ENCODE measurements around the gene CDK19.
"Not testable (repeated sequence)": the region's sequence is repeated elsewhere in the genome, so short reads cannot be mapped to it uniquely, and the experiment has no call there.

The CDK19 gene

DNA sequence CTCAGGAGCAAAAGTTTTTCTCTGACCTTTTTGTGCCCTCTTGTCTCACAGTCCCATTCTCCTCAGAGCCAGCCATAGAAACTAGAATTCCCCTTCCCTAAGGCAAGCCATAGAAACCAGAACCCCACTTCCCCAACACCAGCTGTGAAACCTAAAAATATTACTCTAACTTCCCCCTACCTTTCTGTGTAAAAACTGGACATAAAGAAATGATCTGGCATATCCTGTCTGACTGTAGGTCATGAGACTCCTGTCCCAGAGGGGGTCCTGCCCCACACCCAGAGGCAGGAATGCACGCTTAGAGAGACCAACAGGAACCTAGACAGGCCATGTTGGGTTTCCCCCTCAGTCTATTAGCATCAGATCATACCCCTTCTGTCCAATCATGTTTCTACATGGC is 198.2 kb downstream of the CDK19 start:
- no peak for FAIRE-seq

DNA sequence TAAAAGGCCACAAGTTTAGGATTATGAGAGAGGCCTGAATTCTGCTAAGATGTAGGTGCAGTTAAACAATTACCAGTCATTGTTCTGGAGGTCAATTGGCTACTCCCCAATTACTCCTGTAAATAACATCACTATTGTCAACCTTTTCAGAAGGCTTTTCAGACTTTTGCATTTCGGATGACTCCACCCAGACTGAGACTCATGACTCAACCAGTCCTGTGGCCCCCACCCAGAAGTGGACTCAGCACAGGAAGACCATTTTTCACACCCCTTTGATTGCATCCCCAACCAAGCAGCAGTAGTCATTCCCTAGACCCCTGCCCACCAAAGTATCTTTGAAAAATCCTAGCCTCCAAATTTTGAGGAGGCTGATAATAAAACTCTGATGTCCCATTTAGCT is 199.5 kb downstream of the CDK19 start:
- no peak for FAIRE-seq

DNA sequence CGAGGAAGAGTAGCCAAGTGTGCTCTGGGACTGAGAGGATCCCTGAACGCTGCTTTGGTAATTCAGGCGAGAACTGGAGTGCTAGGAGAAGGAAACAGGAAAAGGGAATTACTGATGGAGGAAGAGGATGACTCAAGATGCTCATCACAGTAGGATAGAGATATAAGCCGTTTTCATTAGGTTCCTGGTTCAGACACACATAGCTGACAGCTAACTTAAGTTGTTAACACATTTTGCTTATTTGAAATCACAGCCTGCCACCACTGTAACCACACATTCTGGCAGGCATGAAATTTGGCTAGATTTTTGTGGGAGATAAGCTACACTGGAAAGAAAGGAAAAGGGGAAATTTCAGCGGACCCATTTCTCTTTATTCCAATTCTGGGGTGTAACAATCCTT is 200.7 kb downstream of the CDK19 start:
- FAIRE-seq: no peak

DNA sequence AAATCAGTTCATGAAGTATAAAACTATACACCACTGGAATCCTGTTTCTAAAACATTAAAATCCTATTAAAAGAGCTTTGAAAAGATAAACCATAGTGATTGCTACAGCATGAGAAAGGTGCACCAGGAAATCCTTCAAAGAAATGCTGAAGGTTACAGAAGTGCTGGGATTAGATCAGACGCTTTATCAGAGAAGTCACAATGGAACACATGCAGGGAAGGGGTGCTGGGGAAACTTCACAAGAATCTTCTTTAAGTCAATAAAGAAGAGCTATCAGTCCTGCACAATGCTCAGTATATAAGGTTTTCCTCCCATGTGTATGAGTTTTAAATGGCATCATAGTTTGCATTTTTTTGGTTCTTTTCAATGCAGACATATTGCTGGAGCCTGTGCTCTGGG is 201.2 kb downstream of the CDK19 start:
- no peak for FAIRE-seq

DNA sequence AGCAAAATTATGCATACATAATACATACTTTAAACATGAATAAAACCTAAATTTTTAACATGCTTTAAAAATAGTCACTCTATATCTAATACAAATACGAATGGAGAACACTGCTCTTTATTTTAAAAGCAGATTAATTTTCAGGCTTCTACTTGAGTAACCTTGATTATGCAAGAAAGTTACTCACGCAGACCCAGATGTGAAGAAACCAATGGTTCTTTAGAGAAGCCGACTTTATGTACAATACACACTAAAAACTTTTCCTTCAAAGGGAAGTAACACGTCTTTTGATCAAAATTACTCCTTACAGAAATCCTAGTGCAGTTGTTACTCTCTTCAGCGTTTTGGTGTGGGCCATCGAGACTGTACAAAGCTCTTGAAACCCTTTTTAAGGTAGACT is 201.9 kb downstream of the CDK19 start:
- FAIRE-seq: no peak

DNA sequence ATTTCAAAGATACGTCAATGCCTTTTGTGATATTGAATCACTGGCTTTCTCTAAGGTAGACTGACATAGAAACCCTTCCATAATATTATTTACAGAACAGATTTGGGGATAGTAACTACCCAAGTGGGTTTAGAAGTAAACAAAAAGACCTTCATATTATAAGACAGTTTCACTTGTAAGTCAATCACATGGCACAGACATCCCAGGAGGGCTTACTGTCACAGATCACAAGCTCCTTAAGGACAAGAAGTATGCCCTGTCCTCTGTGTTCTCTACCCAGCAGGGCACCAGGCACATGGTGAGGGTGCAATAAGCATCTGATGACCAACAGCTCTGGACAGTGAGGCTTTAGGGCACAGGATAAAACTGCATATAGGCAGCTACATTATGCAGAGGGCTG is 203.0 kb downstream of the CDK19 start:
- no peak for FAIRE-seq

DNA sequence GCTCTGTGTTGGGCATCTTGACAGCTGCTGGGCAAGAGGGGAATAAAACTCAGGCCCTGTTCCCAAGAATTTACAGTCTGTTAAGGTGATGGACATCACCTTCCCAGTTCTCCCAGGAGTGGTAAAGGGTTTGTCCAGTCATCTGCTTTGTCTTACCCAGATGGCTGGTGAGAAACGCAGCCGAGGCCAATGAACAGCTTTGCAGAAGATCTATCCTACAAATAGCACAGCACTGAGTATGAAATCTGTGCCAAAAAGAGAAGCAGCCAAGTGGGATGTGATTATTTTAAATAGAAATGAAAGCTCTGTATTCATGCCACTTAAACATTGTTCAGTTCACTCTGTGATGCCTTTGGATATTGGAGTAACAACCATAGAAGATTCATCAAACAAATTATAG is 206.2 kb downstream of the CDK19 start:
- no peak for FAIRE-seq

DNA sequence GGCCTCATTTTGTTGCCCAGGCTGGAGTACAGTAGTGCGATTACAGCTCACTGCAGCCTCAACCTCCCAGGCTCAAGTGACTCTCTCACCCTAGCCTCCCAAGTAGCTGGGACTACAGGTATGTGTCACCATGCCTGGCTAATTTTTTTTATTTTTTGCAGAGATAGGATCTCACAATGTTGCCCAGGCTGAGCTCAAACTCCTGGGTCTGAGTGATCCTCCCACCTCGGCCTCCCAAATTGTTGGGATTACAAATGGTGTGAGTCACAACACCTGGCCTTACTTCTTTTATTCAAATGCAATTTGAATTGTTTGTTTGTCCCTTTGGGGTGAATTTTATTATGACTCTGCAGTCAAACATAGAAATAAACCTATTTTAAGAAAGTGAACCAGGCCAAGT is 207.1 kb downstream of the CDK19 start:
- FAIRE-seq: no peak

DNA sequence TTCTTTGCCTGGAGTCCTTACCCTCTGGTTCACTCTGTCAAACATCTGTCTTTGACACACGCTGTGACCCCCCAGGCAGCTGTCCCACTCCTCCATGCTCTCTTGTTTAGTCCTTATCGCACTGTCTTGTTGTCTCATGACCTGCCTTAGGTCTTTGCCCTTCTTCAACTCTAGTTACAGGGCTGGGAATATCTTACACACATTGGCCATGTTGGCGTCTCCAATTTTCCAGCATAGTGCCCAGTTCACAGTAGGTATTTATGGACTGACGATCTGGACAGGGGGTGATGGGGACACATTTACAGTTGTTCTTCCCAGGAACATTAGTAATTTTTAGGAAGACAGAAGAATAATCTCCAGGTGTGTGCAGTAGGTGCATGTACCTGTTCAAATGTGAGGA is 209.1 kb downstream of the CDK19 start:
- no peak for FAIRE-seq

DNA sequence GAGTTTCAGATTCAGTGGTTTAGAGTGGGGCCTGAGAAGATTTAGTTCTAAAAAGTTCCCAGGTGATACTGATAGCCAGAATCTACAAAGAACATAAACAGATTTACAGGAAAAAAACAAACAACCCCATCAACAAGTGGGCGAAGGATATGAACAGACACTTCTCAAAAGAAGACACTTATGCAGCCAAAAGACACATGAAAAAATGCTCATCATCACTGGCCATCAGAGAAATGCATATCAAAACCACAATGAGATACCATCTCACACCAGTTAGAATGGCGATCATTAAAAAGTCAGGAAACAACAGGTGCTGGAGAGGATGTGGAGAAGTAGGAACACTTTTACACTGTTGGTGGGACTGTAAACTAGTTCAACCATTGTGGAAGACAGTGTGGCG is 214.6 kb downstream of the CDK19 start:
- not testable (repeated sequence) for FAIRE-seq

DNA sequence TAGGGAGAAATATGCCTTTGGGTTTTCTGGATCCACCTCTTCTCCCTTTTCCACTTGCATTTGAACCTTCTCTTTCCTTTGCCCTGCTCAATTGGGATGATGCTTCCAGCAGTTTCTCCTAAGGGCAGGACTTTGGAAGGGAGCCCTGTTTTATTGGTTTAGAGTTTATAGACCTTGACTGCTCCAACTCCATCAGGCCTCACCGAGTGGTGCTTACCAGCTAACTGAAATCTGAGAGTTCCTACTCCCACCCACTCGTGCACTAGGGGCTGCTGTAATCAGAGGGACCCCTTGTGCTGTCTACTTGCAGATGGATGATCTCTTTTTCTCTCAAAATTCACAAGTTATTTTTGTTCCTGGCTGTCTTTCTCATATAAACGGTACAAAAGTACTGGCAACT is 217.5 kb downstream of the CDK19 start:
- FAIRE-seq: no peak

DNA sequence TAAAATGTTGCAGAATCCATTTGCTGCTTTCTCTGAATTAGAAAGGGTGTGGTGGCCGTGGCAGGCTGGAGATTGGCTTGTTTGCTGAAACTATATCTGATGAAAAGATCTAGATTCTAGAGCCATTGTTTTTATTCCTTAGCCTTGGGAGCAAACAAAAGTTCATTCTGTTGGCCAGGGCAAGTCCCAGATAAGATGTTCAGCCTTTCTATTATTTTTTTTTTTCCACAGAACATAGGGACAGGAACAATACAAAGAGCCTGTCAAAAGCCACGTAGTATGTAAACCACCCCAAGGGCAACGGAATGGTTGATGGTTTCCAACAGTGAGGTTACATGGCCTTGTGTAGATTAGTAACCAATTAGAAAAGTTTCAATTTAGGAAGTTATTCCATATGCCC is 218.9 kb downstream of the CDK19 start:
- FAIRE-seq: no peak

DNA sequence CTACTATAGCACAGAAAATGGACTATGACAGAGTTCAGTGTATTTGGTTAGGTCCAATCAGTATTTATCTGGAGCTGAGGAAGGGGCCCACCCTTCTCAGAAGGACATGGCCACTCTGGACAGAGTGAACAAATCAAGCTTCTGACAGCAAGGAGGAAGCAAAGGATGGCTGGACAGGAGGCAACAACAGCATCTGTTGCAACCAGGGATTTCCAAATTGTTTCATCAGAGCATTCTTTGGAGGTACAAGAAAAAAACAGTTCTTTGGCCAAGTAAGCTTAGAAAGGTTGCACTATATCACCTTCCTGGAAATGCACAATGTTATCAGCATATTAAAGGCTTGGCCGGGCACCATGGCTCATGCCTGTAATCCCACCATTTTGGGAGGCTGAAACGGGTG is 220.2 kb downstream of the CDK19 start:
- no peak for FAIRE-seq

DNA sequence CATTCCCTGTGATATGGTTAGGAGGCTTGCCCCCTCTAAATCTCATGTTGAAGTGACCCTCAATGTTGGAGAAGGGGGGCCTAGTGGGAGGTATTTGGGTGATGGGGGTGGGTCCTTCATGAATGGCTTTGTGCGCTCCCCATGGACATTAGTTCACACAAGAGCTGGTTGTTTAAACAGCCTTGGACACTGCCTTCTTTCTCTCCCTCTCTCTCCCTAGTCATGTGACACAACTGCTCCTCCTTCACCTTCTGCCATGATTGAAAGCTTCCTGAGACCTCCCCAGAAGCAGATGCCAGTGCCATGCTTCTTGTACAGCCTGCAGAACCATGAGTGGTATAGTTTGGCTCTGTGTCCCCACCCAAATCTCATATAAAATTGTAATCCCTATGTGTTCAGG is 221.6 kb downstream of the CDK19 start:
- FAIRE-seq: no peak

DNA sequence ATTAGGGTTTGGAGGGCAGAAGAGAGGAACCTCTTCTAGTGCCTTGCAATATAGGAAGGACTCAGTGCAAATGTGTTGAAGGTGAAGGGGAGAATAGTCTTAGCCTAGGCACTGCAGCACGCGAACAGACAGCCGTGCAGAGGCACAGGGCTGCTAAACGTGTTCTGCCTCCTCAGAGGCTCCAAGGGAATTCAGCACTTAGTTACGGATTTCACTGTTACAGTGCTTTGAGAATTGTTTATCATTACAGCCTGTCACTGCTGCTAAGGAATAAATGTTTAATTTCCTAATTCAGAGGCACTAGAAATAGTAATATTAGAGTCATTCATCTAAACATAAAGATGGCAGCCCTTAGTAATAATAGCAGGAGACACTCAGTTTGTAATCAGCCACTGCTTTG is 222.5 kb downstream of the CDK19 start:
- no peak for FAIRE-seq

DNA sequence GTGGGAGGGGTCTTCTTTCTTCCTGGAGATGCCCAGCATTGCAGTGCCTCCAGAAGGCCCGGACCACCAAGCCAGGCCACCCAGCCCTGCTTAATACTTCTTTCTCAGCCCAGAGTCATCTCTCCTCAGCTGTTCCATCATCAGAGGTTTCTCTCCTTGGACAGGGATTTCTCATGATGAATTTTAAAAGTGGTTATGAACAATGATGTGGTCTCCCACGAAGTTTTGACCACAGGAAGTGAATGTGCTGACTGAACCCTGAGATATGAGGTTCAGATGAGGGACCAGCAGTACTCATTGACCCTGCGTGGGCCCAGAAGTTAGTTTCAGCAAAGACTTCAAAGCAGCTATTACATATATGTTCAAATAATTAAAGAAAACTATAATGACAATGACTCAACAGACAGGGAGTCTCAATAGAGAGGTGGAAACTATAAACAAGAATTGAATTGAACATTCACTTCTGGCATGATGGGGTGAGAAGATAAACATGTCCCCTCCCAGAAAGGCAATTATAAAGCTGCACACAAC is 224.4 kb downstream of the CDK19 start:
- no peak for FAIRE-seq

DNA sequence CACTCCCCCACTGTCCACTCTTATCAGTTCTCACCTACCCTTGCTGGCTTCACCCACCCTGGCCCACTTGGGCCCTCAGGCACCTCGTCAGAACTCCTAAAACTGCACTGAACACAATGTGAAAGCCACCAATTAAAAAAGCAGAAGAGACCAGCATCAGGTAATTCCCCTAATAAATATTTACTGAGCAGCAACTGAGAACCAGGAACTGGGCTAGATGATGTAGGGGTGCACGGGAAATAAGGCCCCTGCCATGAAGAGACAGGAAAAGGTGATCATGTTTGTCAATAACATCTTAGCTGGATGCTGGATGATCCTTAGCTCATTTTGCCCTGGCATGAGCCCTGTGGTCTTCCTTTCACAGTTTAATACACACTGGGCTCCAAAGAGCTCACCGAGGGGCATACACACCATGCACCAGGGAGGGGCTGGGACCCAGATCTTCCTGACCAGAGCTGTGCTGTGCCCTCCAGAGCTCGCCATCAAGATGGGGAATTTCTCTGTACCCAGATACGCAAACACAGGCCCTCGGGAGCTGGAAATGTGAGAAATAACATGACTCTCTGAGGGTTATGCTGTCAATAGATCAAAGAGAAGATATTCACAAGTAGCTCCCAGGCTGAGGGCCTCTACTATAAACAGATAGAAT is 225.3 kb downstream of the CDK19 start:
- no peak for FAIRE-seq

DNA sequence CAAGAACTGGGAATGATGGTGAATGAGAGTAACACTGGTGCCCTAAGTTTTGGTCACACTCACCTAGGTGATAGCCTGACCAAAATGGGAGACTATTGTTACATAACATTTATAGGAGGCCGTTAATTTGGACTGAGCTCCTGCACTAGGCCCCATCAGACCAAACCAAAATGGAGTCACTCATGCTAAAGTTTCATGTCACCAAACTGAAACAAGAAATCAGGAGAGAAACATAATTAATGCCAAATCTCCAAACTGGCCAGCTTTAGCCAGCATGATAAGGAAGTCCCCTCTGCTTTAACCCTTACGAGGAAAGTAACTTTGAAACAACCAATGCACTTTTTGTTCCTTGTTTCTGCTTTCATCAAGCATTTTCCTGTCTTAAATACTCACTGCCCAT is 227.9 kb downstream of the CDK19 start:
- no peak for FAIRE-seq

DNA sequence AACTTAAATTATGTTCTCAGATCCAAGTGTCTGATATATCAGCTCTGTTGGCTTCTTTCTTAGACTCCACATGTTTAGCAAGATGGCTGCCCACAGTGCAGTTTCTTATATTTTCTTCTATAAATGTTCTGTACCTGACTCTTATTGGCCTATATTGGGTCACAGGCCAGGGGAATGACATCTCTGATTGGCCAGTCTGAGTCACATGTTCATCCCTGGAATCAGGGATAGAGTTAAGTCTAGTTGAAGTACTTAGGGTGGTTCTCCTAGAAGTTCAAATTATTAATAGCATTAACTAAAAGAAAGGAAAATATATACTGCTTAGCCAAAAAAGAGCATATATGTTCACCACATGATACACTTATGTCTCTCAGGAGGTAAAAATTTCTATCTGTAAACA is 233.6 kb downstream of the CDK19 start:
- FAIRE-seq: no peak

DNA sequence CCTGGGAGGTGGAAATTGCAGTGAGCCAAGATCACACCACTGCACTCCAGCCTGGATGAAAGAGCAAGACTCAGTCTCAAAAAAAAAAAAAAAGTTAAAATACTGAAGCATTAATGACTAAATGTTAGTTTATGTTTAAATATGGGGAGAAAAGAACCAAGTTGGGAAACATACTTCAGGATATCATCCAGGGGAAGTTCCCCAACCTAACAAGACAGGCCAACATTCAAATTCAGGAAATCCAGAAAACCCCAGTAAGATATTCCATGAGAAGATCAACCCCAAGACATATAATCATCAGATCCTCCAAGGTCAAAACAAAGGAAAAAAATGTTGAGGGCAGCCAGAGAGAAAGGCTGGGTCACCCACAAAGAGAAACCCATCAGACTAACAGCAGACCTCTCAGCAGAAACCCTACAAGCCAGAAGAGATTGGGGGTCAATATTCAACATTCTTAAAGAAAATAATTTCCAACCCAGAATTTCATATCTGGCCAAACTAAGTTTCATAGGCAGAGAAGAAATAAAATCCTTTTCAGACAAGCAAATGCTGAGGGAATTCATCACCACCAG is 237.6 kb downstream of the CDK19 start:
- not testable (repeated sequence) for FAIRE-seq

DNA sequence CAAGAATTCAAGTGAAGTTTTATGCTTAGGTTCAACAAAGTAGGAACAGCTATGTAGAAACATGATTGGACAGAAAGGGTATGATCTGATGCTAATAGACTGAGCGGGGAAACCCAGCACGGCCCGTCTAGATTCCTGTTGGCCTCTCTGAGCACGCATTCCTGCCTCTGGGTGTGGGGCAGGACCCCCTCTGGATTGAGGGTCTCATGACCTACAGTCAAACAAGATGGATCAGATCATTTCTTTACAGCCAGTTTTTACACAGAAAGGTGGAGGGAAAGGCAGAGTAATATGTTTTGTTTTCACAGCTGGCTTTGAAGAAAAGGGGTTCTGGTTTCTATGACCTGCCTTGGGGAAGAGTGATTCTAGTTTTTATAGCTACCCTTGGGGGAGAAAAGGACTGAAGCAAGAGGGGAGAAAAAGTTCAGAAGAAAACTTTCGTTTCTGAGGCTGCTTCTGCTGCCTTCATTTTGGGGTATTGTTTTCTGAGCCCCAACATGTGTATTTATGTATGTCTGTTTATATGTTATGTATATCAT is 239.3 kb downstream of the CDK19 start:
- FAIRE-seq: no peak

DNA sequence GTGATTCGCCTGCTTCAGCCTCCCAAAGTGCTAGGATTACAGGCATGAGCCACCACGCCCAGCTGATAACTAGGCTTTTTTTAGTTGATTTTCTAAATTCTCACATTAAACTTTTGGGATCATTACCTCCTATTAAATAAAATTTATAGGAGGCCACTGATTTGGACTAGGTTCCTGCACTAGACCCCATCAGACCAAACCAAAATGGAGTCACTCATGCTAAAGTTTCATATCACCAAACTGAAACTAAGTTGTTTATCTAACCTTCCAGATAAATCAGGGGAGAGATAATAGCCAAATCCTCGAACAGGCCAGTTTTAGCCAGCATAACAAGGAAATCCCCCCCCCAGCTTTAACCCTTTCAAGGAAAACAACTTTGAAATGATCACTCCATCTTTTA is 240.5 kb downstream of the CDK19 start:
- no peak for FAIRE-seq

DNA sequence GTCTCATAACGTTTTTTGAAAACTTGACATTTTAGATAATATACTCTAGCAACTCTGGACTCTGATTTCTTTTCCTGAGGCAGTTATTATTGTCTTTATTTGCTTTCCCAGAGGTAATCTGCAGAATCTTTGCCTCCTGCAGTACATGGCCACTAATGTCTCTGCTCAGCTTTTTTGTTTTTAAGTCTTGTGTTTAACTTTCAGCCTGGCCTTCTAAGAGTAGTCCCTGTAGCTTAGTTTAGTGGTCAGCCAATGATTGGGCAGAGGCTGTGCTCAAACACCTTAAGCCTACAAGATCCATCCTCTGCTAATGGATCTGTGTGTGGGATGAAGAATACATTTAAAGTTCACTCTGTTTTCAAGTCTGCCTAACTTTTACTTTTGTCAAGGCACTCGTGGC is 241.7 kb downstream of the CDK19 start:
- no peak for FAIRE-seq

DNA sequence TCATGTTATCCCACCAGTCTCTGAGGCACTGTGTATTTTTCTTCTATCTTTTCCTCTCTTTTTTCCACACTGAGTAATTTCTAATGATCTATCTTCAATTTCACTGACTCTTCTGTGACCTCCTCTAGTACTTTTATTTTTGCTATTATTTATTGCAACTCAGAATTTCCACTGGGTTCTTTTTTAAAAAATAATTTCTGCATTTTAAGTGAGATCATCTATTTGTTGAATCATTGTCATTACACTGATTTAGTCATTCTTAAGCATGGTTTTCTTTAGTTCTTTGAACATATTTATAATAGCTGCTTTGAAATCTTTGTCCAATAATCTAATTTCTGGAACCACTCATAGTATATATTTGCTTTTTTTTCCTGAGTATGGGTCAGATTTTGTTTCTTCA is 242.1 kb downstream of the CDK19 start:
- FAIRE-seq: no peak

Measured in islet of Langerhans (tissue), 1 donor.